Stimulated activated CD4-positive, alpha-beta T cell treated with anti-CD3 and anti-CD28 coated beads, Interleukin-12 subunit alpha, Interleukin-12 subunit beta, amount 100 ng/mL, for 4 hours (primary cell): ENCODE data around the gene GNS.
"Not testable (repeated sequence)": the region's sequence is repeated elsewhere in the genome, so short reads cannot be mapped to it uniquely, and the experiment has no call there.

Source experiments
- DNase-seq: peaks from one replicate; pipeline ENCODE4 v3.0.0-alpha.2; 2020

GNS gene

GRCh38 chr12:64779354-64779974 lies 20.3 kb upstream of the GNS start:
- no peak for DNase-seq

- DNase-seq = not testable (repeated sequence)
Measured at GRCh38 chr12:64775147-64775736, 16.0 kb upstream of the GNS start.

- DNase-seq = no peak
Measured at GRCh38 chr12:64773386-64773785, 14.2 kb upstream of the GNS start.

GRCh38 chr12:64767495-64767894 lies 8.3 kb upstream of the GNS start:
- no peak for DNase-seq

GRCh38 chr12:64760808-64761573 lies 1.8 kb upstream of the GNS start:
- DNase-seq = no peak

GRCh38 chr12:64757771-64758170 lies 1.4 kb downstream of the GNS start:
- DNase-seq = no peak

GRCh38 chr12:64756376-64756775 lies 2.8 kb downstream of the GNS start:
- DNase-seq = no peak

GRCh38 chr12:64753427-64753826 lies 5.8 kb downstream of the GNS start:
- no peak for DNase-seq

GRCh38 chr12:64752833-64753238 lies 6.4 kb downstream of the GNS start:
- DNase-seq = no peak

GRCh38 chr12:64752032-64752431 lies 7.2 kb downstream of the GNS start:
- no peak for DNase-seq

GRCh38 chr12:64749461-64750200 lies 9.6 kb downstream of the GNS start:
- no peak for DNase-seq

- DNase-seq = no peak
Measured at GRCh38 chr12:64747695-64748094, 11.5 kb downstream of the GNS start.

GRCh38 chr12:64746663-64747062 lies 12.5 kb downstream of the GNS start:
- no peak for DNase-seq

- no peak for DNase-seq
Measured at GRCh38 chr12:64745980-64746379, 13.2 kb downstream of the GNS start.

- no peak for DNase-seq
Measured at GRCh38 chr12:64745259-64745807, 13.9 kb downstream of the GNS start.

GRCh38 chr12:64744422-64745258 lies 14.6 kb downstream of the GNS start:
- no peak for DNase-seq

GRCh38 chr12:64743206-64743605 lies 16.0 kb downstream of the GNS start:
- DNase-seq = no peak

- no peak for DNase-seq
Measured at GRCh38 chr12:64742416-64742815, 16.8 kb downstream of the GNS start.

- DNase-seq = no peak
Measured at GRCh38 chr12:64740646-64741045, 18.6 kb downstream of the GNS start.

GRCh38 chr12:64739778-64740177 lies 19.4 kb downstream of the GNS start:
- DNase-seq = no peak

GRCh38 chr12:64737539-64737938 lies 21.7 kb downstream of the GNS start:
- DNase-seq = no peak

GRCh38 chr12:64736771-64737170 lies 22.4 kb downstream of the GNS start:
- DNase-seq = no peak
